Activated CD4-positive, alpha-beta T cell treated with anti-CD3 and anti-CD28 coated beads for 48 hours (primary cell): Measurements from ENCODE around the gene ARHGAP6.

Source experiments
- DNase-seq: peaks from one replicate; pipeline ENCODE4 v3.0.0-alpha.2; 2020

ARHGAP6 gene

GRCh38 chrX:11205796-11206195 lies 459.9 kb downstream of the ARHGAP6 start:
- DNase-seq, result no peak

- no peak for DNase-seq
These were observed 468.0 kb downstream of the ARHGAP6 start for GRCh38 chrX:11197671-11198070.

- no peak for DNase-seq
These were observed 469.2 kb downstream of the ARHGAP6 start for GRCh38 chrX:11196476-11196875.

GRCh38 chrX:11193035-11193469 lies 472.7 kb downstream of the ARHGAP6 start:
- no peak for DNase-seq

GRCh38 chrX:11190745-11191510 lies 474.8 kb downstream of the ARHGAP6 start:
- no peak for DNase-seq

- no peak for DNase-seq
These were observed 476.6 kb downstream of the ARHGAP6 start for GRCh38 chrX:11189097-11189496.

GRCh38 chrX:11188664-11189063 lies 477.1 kb downstream of the ARHGAP6 start:
- DNase-seq, result peak; percentile 13

GRCh38 chrX:11187001-11187400 lies 478.7 kb downstream of the ARHGAP6 start:
- DNase-seq, result no peak

GRCh38 chrX:11185861-11186260 lies 479.9 kb downstream of the ARHGAP6 start:
- no peak for DNase-seq

- DNase-seq, result no peak
These were observed 485.1 kb downstream of the ARHGAP6 start for GRCh38 chrX:11180571-11180970.

- DNase-seq, result no peak
These were observed 493.3 kb downstream of the ARHGAP6 start for GRCh38 chrX:11172415-11172814.

GRCh38 chrX:11171956-11172355 lies 493.8 kb downstream of the ARHGAP6 start:
- no peak for DNase-seq

- DNase-seq, result no peak
These were observed 501.3 kb downstream of the ARHGAP6 start for GRCh38 chrX:11164433-11164832.

GRCh38 chrX:11159149-11159548 lies 506.6 kb downstream of the ARHGAP6 start:
- DNase-seq, result no peak

- DNase-seq, result no peak
These were observed 513.7 kb downstream of the ARHGAP6 start for GRCh38 chrX:11151799-11152559.

GRCh38 chrX:11148401-11148800 lies 517.3 kb downstream of the ARHGAP6 start:
- no peak for DNase-seq

- DNase-seq, result no peak
These were observed 519.3 kb downstream of the ARHGAP6 start for GRCh38 chrX:11146411-11146810.

- DNase-seq, result peak; percentile 52
These were observed 521.6 kb downstream of the ARHGAP6 start for GRCh38 chrX:11143931-11144678.

- DNase-seq, result no peak
These were observed 527.0 kb downstream of the ARHGAP6 start for GRCh38 chrX:11138498-11139390.

- no peak for DNase-seq
These were observed 528.1 kb downstream of the ARHGAP6 start for GRCh38 chrX:11137543-11138139.

GRCh38 chrX:11135564-11136185 lies 530.0 kb downstream of the ARHGAP6 start:
- no peak for DNase-seq

GRCh38 chrX:11131146-11131545 lies 534.6 kb downstream of the ARHGAP6 start:
- DNase-seq, result no peak
